DND-41 (cell line): Measurements from ENCODE around the gene SLC16A12.

Experiments
- EZH2 ChIP-seq: IDR thresholded peaks from 3 replicates; pipeline ENCODE4 v1.6.1; 2012; ENCODE audit warnings: borderline replicate concordance, low read depth, mild to moderate bottlenecking, moderate library complexity, low read length, inconsistent platforms; ENCODE audit not compliant: severe bottlenecking
- TF ChIP-seq, protein P1 (sequence below): IDR thresholded peaks from 2 replicates; pipeline ENCODE4 v1.5.1; 2012; ENCODE audit warnings: borderline replicate concordance, low read length, moderate library complexity, mild to moderate bottlenecking; ENCODE audit not compliant: poor library complexity, severe bottlenecking; ENCODE audit errors: extremely low read depth

- TF ChIP-seq, protein P1, sequence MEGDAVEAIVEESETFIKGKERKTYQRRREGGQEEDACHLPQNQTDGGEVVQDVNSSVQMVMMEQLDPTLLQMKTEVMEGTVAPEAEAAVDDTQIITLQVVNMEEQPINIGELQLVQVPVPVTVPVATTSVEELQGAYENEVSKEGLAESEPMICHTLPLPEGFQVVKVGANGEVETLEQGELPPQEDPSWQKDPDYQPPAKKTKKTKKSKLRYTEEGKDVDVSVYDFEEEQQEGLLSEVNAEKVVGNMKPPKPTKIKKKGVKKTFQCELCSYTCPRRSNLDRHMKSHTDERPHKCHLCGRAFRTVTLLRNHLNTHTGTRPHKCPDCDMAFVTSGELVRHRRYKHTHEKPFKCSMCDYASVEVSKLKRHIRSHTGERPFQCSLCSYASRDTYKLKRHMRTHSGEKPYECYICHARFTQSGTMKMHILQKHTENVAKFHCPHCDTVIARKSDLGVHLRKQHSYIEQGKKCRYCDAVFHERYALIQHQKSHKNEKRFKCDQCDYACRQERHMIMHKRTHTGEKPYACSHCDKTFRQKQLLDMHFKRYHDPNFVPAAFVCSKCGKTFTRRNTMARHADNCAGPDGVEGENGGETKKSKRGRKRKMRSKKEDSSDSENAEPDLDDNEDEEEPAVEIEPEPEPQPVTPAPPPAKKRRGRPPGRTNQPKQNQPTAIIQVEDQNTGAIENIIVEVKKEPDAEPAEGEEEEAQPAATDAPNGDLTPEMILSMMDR: no peak
- no peak for TF ChIP-seq EZH2
Observed at GRCh38 chr10:89398003-89398749, 137.2 kb downstream of the SLC16A12 start.
